ELF-1 (cell line): ENCODE results near the gene RAD51B.

Experiments used
- DNase-seq: peaks from one replicate; pipeline ENCODE4 v3.0.0-alpha.2; 2016; ENCODE audit warnings: low read depth, low spot score

RAD51B gene

DNA sequence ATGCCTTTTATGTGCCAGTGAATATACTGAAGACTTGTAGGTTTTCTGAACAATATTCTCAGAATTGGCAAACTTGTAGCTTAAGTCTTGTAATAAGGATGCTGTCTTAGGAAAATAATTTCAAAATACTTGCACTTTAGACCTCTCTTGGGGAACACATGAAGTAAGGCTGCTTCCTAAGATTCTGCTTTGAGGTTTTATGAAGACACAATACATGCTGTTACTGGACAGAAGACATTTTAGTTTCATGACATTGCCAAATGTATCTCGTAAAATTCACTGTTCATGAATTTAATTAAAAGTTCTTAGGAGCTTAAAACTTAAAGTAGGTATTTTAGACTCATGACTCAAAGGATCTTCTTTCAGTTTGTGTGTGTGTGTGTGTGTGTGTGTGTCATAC, 80.7 kb downstream of the RAD51B start:
- no peak for DNase-seq

- no peak for DNase-seq
These were observed 88.6 kb downstream of the RAD51B start for GRCh38 chr14:67908052-67908754.

DNA sequence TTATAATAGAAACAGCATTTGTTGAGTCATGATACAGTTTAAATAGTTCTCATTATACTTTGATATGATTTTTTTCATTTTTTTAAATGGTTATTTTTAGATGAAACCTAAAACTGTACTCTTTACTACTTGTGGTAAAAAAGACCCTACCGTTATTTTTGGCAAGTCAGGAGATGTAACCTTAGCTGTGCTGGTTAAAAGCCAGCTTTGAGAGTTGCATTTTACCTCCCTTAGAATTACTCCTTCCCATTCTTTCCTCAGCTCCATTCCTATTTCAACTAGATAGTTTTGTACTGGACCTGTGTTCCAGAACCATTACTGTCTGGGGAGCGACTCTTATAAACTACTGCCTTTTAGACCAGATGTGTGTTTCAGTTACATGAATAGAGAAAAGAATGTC, 92.0 kb downstream of the RAD51B start:
- no peak for DNase-seq

DNA sequence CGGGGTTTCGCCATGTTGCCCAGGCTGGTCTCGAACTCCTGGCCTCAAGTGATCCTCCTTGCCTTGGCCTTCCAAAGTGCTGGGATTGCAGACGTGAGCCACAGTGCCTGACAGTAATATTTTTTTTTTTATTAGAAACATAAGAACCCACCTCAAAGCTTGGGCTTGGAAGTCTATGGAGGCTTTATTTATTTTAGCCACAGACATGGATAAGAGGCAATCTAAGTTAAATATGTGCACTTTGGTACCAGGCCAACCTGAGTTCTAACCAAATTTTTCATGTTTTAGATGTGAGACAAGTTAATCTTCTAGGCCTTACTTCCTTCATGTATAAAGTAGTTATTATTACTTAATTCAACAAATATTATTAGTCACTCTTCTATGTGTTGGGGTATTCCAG, 96.9 kb downstream of the RAD51B start:
- no peak for DNase-seq

DNA sequence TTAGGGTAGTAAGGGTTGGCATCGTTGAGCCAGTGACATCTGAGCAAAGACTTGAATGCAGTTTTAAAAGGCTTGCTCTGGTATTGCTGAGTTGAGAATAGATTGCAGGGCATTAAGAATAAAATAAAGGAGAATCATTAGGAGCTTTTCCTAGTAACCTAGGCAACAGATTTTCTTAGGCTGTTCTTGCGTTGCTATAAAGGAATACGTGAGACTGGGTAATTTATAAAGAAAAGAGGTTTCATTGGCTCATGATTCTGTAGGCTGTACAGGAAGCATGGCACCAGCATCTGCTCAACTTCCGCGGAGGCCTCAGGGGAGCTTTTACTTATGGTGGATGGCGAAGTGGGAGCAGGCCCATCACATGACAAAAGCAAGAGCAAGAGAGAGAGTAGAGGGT, 97.4 kb downstream of the RAD51B start:
- DNase-seq: no peak

DNA sequence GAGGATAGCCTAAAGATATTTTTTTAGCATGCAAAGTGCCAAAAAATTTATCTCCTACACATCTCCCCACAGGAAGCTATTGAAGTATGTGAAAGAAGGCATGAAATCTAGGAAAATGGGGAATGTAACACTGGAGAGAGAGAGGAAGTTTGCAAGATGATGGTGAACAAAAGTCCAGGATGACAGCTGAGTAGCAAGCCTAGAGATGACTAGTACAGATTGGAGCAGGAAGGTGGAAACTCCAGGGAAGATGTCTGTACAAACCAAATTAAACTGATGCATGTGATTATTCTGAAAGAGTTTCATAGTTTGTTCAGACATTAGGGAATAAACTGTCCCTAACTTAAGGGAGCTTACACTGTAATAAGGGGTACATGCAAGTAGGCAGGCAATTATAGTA, 99.3 kb downstream of the RAD51B start:
- no peak for DNase-seq

DNA sequence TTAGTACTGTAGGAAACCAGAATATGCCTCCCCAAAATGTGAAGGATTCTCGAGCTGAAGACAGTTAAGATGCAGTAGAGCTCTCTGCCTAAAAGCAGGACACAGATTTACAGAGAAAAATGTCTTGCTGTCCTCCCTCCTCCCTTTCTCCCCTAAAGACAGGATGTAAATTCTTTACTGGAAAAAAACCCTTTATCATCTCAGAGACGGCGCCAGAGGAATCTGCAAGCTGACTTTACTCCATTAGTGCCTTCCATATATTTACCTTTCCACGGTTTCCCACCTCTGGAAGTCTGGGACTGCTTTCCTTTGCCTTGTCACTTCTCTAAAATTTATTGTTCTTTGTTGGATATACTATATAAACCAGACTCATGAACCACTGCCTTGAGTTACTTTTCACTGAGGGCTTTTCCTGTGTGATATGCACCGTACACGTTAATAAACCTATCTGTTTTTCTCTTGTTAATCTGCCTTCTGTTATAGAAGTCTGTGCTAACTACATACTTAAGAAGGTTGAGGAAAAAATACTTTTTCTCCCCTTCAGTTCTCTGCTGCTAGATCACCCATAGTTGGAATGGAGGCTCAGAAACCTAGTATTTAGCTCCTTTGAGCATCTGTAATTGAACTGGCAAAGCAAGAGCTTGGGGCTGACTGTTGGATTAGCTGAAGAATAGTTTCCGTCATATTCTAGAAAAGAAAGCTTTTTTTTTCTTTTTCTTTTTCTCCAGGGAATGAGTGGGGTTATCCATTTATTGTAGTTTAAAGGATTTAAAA, 99.9 kb downstream of the RAD51B start:
- no peak for DNase-seq

- DNase-seq: no peak
These were observed 107.2 kb downstream of the RAD51B start for GRCh38 chr14:67926821-67927220.

DNA sequence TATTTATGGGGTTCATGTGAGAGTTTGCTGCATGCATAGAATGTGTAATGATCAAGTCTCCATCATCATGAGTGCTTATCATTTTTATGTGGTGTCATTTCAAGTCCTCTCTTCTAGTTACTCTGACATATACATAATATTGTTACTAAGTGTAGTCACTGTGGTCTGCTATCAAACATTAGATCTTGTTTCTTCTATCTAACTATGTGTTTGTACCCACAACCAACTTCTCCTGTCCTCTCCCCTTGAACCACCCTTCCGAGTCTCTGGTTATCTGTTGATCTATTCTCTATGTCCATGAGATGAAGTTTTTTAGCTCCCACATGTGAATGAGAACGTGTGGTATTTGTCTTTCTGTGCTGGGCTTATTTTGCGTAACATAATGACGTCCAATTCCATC, 107.7 kb downstream of the RAD51B start:
- DNase-seq: no peak

- DNase-seq: peak; percentile 84
These were observed 108.8 kb downstream of the RAD51B start for GRCh38 chr14:67928375-67928774.

- DNase-seq: no peak
These were observed 113.2 kb downstream of the RAD51B start for GRCh38 chr14:67932708-67933246.

- DNase-seq: no peak
These were observed 113.7 kb downstream of the RAD51B start for GRCh38 chr14:67933266-67933665.

DNA sequence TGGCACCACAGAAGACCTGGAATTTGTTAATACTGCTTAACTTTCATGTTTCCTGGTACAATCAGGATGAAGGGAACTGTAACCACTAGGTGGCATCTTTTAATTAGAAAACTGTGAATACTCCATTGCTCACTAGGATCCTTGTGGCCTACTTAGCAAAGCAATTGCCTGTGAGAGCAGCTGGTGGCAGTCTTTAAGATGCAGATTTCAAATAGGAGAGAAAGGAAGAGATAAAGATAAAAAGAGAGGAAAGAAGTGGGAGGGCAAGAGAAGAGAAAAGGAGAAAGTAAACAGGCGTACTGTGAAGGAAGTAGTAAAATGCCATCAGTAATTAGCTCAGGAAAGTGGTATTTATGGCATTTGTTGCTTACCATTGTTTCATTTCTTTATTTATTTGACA, 114.5 kb downstream of the RAD51B start:
- DNase-seq: peak; percentile 67

DNA sequence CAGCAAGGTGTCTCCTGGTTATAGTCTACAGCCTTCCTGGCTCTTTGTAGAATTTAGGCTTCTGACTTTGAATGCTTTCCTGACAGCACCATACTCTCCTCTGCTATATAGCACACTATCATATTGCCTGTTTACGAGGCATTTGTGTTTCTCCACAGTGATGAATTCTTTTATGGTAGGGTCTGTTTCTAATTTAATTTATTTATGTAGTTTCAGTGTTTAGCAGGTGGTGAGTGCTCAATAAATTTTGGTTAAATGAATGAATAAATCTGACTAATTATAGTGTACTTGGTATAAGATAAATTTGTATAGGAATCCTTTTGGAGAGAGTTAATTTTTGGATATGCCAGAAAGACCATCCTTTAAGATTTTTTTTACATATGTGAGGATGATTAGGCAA, 115.3 kb downstream of the RAD51B start:
- no peak for DNase-seq

DNA sequence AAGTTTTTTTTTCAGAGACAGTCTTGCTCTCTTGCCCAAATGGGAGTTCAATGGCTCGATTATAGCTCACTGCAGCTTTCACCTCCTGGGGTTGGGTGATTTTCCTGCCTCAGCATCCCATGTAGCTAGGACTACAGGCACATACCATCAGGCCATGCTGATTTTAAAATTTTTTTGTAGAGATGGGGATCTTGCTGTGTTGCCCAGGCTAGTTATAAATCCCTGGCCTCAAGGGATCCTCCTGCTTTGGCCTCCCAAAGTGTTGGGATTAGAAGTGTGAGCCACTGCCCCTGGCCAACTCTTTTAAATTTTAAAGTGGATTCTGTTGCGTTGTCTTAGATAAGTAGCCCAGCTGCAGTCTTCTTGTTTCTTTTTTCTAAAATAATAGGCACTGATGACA, 115.8 kb downstream of the RAD51B start:
- DNase-seq: no peak

DNA sequence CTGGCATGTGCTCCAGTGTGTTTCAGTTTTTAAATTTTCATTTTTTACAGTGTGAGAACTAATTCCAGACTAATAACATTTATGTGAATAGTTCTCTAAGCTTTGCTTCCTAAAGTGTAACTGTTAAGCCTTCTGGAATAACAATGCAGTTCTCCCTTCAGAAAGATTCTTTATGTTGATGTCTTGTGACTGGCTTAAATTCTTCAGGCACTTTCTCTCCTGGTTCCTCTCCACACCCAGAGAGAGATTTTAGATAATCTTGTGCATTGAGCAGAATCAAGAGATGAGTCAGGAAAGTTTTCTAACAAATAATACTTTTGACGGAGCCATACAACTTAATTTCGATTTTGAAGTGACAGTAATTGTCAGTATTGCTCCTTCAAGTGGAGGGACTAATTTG, 118.5 kb downstream of the RAD51B start:
- no peak for DNase-seq

GRCh38 chr14:67940486-67941455, 121.2 kb downstream of the RAD51B start:
- DNase-seq: peak; percentile 36

DNA sequence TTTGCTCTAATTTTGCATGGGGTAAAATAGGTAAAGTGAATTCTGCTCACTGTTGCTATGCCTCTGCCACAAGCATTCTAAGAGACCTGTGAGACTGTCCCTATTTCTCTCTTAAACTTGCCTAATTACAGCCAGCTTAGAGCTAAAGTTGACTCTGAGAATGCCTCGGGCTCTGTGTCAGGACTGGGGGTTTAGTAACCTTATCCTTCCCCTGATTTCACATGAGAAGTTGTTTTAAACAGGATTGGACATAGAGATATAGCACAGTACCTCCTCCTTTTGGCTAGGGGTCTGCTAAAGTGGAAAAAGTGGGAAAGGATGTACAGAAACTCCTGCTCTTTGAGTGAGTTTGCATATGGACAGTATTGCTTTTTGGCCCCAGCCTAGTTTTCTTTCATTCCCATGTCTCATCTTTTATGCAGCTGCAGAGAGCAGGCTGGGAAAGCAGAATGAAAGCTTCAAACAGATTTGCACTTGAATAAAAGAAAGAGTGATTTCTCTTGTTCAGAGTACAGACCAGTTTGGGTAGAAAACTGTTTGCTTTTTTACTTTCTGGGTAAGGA, 122.0 kb downstream of the RAD51B start:
- DNase-seq: peak; percentile 53

- DNase-seq: no peak
These were observed 122.6 kb downstream of the RAD51B start for GRCh38 chr14:67942080-67942710.

DNA sequence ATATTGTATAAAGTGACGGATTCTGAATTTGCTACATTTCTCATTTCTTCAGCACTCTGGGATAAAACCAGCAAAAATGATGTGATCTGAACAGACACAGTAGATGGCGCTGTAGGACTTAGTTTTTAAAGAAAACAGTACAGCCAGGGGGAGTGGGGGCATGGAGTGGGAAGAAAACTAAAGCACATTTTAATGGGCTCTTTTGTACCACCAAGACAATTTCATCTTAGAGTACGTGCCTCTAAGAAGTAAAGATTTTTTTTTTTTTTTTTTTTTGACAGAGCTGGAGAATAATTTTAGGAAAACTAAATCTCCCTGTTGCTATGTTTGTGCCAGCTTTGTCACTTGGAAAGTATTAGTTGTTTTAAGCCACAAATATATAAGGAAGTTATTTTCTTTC, 124.4 kb downstream of the RAD51B start:
- peak; percentile 57 for DNase-seq

DNA sequence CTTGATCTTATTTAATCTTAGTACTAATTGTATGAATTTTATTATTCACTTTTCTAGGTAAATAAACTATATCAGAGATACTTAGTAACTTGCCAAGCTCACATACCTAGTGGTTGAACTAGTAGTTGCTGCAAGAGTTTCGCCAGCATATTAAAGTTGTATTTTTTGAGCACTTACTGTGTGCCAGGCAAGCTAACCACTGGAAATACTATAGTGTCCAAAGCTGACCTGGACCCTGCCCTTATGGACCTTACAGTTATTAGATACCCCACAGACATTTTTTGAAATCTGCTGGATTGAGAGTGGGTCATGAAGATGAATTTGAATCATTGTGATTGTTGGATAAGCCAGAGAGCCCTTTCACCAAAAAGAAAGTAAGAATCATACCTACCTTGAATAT, 125.0 kb downstream of the RAD51B start:
- DNase-seq: no peak
